GM19324 (cell line): ENCODE measurements around the gene RANBP1.
"Not testable (repeated sequence)": the region's sequence is repeated elsewhere in the genome, so short reads cannot be mapped to it uniquely, and the experiment has no call there.

ENCODE experiments used
- ATAC-seq: cut with Tn5 transposase; IDR thresholded peaks from one replicate; pipeline ENCODE4 v1.9.1; 2021; ENCODE audit warnings: mild to moderate bottlenecking, moderate library complexity; ENCODE audit not compliant: unreplicated experiment, low FRiP score

RANBP1 gene

DNA sequence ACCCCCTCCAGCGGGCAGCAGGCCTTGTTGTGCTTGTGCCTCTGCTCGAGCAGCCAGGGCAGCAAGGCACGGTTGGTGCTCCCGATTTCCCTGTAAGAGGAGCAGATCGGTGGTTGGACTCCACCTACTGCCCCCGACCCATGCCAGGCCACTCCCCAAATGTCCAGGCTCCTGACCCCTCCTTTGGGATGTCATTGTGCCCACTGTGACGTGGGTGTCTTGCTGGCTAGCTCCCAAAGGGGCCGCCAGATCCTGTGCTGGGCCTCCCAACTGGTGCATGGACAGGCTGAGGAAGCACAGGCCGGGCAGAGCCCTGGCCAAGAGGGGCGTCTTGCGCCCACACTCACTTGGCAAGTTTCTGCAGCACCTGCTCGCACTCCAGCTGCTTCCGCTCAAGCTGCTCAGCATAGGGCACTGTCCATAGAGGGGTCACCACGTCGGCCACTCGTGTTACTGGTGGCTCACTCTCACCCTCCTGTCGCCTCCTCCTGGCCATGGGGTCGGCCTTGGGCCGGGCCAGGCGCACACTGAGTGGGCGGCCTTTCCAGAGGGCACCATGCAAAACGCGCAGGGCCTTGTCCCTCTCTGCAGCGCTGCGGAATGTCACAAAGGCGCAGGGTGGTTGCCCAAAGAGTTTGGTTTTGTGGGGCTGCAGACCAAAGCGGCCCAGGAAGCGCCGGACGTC lies at the start of gene RANBP1:
Gene RANBP1, plus strand, starts transcription at position 414 of the 685 bp plus-strand sequence. Its CDS starts 81 bp downstream, at position 495.
- no peak for ATAC-seq

DNA sequence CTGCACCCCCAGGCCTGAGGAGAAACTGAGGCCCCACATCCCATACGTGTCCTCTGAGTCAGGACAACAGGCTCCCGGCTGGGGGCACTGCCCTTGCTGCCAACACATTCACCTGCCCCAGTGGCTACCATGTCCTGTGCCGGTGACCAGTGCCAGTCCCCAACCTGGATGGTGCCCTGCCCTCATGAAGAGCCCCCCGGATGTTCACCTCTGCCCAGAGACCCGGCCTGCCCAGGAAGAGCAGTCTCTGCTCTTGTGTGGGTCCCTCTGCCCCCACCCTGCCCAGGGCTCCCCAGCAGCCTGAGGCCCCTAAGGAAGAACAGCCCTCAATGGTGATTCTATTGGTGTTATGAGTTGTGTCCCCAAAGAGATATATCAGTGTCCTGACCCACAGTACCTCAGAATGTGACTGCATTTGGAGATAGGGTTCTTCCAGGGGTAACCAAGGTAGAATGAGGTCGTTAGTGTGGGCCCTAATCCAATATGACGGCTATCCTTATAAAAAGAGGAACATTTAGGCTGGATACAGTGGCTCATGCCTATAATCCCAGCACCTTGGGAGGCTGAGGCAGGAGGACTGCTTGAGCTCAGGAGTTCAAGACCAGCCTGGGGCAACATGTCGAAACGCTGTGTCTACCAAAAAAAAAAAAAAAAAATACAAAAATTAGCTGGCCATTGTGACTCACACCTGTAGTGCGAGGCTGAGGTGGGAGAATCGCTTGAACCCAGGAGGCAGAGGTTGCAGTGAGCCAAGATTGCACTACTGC lies 49.1 kb upstream of the RANBP1 start:
- ATAC-seq = no peak

DNA sequence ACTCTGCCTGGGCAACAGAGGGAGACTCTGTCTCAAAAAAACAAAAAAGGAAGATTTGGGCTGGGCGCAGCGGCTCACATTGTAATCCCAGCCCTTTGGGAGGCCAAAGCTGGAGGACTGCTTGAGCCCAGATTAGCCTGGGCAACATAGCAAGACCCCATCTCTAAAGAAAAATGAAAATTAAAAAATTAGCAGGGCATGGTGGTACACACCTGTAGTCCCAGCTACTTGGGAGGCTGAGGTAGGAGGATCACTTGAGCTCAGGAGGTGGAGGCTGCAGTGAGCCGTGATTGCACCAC lies 48.6 kb upstream of the RANBP1 start:
- not testable (repeated sequence) for ATAC-seq

DNA sequence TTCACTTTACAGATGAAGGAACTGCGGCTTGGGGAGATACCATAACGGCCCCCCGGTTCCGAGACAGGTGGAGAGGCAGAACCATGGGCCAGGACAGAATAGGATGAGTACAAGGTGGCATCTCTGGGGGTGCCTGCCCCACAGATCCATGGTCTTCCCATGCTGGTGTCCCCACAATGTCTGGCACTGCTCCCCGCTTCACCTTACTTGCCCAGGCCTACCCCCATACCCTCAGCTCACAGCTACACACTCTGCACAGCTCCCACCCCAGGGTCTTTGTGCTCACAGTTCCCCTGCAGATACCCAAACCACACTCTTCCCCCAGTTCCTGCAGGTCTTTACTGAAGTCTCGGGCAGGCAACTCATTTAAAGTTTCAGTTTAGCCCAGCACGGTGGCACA lies 47.3 kb upstream of the RANBP1 start:
- no peak for ATAC-seq

DNA sequence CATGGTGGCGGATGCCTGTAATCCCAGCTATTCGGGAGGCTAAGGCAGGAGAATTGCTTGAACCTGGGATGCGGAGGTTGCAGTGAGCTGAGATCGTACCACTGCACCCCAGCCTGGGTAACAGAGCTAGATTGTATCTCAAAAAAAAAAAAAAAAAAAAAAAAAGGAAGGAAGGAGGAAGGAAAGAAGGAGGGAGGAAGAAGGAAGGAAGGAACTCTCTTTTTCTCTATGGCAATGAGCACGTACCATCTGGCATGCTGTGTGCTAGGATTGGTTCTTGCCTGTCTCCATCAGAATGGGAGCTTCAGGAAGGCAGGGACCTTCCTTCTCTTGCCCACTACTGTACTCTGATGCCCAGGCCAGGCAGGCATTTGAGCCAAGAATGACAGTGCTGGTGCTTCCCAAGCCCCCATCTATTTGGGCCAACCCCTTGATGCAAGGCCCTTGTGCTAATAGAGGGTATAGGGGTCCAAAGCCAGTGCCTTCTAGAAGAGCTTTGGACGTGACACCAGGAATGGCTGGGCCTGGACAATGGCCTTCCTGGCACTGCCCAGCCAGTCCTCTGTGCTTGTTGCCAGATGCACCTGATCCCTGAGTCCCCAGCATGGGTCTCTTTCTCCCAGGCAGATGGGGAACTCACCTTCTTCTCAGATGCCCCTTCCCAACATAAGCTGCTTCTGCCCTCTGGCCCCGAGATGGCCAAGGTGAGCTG lies 46.4 kb upstream of the RANBP1 start:
- no peak for ATAC-seq

DNA sequence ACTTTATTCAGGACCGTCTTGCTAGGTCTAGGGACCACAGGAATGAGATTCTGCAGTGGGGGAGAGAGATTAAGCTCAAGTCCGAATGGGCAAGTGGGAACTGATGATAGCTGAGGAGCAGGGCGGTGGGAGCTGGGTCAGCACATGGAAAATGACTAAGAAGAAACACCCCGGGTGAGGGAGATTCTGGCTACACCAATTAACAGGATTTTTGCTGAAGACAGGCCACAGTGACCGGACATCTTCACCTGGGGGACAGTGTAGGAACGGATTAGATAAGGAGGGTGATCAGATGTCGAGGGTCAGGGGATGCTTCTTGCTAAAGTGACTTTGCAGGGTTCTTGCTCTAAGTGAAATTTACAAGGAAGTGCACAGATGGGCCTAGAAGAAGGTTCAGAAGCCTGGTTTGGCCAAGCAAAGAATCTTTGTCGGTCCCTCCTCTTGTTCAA lies 44.4 kb upstream of the RANBP1 start:
- no peak for ATAC-seq

DNA sequence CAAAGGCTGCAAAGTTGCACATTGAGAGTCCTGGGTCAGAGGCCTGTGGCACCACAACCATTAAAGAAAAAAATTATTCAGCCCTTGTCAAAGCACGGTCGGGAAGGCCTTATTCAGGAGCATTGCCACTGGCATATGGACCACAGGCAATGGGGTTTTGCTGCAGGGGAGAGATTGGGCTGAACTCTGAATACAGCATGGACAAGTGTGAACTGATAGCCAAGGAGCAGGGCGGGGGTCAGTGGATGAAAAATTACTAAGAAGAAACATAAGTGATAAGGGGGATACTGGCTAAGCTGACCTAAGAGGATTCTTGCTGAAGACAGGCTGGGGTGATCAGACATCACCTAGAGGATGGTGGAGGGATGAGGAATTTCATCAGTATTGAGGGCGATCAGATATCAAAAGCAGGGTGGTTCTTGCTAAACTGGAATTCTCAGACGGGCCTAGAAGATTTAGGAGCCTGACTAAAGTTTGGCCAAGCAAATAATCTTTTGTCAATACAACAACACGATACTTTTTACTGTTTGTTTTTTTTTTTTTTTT lies 39.2 kb upstream of the RANBP1 start:
- ATAC-seq = no peak

DNA sequence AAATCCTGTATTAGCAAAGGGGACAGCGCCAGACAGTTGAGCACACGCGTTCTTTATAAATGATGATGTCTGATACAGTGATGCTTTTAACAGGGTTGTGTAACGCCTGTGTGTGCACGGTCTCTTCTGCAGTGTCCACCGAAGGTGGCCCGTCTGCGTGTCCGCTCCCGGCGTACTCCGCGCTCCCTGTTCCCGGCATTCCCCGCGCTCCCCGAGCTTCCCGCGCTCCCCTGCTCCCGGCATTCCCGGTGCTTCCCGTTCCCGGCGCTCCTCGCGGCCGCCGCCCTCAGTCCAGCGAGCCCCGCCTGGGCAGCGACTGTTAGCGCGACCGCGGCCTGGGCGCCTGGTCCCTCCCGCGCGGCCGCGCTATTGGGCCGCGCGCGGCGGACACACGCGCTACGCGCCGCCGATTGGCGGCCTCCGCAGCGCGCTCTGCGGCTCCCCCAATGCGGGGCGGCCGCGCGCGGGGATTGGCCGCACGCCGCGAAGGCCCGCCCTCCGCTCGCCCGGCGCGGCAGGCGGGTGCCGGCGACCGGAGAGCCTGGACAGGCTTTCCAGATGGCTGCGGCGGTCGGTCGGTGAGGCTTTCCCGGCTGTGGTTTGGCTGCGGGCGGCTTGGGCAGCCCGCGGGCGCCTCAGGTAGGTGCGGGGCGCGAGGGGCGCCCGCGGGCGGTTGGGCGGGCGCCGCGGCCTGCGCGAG lies 36.0 kb upstream of the RANBP1 start, which contains the start of gene DGCR8:
Gene DGCR8, plus strand, starts transcription at position 497 of the 700 bp plus-strand sequence. CDS start 5,723 bp downstream, outside the sequence.
- peak; percentile 89 for ATAC-seq

DNA sequence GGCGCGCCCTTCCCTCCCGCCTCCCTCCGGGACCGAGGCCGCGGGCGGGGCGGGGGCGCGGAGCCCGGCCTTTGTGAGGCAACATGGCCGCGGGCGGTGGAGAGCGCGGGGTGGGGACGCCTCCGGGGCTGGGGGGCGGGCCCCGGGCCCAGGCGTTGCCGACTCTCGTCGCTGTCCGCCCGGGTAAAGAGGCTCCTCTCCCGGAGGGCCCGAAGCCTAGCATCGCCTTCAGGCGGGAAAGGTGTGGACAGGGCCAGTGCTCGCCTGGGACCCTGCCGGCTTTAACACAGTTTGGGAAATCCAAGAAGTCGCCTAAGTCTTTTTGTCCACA lies 35.5 kb upstream of the RANBP1 start:
- peak; percentile 66 for ATAC-seq

DNA sequence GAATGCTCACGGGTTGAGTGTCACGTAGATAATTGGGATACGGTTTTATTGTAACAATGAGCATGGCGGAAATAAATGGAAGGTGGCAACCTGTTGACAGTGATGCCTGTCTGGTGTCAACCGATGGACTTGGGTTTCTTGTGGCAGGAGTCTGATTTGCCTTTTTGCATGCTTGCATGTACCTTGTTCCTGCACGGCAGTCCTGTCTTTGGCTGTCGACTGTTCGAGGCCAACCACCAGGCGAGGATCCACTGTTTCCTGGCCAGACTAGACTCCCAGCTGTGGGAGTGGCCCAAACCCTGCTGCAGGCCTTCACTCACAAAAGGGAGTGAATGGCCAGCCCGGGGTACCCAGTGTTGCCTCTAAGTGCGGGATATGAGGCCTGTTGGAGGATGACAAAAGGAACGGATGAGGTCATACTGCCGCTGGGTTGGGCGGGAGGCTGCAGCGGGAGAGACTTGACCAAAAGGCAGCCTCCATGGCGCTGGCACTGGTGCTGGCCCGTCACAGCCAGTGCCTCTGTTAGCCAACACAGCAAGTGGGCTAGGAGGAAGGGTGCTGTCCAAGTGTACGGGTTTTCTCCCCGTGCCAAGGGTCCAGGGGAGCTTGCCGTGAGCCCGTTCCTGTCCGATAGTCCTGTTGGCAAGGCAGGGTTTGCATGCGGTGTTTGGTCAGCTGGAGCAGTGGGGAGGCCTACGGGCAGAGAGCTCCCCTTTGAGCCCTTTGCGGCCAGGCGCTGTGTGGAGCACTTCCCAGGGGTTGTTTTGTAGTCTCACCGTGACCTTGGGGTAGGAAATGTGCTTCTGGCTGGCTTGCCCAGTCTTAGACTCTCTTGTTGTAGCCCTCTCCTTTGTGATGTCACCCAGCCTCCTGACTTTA lies 34.9 kb upstream of the RANBP1 start:
- no peak for ATAC-seq

DNA sequence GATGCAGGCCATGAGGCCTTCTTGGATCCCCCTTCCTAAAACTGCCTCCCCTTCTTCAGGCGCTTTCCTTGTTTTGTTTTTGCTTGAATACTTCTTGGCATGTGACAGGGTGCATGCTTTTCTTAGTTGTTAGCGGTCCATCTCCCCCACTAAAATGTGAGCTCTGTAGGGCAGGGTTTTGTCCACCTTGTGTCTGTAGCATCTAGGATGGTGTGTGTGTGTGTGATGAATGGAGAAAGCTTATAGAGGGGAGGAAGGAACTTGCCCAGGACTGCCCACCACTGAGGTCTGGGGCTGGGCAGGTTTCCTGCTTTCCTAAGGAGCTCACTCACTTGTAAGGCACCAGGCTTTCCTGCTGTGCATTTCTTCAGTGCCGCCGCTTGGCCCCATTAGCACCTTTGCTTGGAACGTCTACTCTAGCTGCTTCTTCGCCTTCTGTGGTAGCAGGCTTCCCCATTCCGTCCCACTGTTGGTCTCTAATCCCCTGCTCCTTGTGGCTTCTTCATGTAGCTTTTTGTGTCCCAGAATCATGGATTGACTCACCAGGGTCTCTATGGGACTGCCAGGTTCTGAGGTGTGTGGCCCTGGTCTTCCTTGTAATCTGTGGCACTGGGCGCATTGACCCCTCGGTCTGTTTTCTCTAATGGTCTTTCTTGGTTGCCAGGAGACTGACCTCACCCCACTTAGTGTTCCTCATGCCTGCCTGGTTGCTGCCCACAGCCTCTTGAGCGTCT lies 32.6 kb upstream of the RANBP1 start:
- ATAC-seq = no peak

DNA sequence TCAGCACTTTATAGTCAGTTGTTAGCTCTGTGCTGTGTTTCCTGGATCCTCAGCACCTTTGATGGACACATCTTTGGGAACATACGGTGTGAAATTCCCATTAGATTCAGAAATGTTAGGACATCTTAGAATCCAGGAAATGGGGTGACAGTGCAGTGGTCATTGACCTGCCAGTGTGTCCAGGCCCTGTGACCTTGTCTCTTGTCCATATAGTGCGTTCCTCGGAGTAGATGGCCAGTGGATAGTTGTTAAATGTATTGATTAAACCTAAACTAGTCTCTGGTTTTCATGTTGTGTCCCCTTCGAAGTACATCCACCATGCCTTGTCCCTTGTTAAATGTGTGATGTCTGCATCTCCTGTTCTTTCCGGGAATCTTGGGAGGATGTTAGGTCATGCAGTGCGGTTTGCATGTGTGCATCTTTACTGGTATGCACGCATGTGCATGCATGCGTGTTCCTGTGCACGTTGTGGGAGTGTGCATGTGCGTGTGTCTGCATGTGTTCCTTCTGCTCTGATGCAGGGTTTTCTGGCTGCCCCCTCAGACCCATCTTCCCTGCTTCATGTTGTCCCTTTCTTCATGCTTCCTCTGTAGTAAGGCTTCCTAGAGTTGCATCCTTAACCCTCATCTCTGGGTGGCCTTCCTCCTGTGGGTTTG lies 31.9 kb upstream of the RANBP1 start:
- ATAC-seq = no peak

DNA sequence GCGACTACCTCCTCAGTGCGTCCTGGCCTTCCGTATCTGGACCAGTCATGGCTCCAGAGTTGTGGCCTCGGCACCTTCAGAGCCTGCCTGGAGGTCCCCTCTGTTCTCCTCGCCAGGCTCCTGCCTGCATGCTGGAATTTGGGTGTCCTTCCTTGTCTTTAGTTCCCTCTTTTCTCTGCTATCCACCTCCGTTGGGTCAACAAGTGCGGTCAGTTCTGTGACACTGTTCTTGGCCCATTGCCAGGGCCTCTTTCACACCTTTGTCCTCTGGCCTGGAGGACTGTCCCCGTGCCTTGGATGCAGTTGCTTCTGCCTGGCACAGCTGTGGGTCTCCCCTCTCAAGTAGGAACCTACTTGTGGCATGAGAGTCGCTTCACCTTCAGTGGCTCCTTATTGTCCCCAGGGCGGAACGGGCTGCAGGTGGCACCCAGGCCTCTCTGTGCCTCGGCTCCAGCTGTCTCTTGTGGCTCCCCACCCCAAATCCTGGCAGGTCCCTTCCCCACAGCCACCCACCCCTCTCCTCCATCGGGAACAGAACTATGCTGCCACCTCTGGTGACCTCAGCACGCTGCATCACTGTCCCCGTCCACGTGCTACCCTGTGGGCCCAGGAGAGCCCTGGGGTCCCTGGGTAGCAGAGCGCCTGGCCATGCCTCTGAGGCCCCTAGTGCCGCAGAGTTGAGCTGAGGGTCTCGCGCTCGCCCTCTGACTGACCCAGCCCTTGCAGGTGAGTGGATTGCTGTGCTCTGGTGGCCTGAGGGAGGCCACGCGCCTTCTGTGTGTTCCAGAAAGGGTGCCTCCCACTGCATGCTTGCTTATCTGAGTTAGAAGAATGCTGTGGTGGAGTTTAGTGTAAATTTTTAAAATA lies 31.1 kb upstream of the RANBP1 start:
- no peak for ATAC-seq

DNA sequence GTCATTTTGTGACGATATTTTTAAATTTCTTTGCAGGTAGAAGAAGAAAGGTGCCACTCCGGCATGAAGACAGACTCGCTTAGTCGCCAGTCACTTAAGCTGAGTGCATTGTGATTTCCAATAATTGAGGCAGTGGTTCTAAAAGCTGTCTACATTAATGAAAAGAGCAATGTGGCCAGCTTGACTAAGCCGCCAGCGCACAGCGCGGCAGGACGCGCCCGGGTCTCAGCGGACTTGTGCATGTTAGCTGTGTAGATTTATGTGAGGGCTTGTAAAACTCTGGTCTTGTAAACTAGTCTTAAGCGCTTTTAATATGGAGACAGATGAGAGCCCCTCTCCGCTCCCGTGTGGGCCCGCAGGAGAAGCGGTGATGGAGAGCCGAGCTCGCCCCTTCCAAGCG lies 30.3 kb upstream of the RANBP1 start:
- no peak for ATAC-seq

DNA sequence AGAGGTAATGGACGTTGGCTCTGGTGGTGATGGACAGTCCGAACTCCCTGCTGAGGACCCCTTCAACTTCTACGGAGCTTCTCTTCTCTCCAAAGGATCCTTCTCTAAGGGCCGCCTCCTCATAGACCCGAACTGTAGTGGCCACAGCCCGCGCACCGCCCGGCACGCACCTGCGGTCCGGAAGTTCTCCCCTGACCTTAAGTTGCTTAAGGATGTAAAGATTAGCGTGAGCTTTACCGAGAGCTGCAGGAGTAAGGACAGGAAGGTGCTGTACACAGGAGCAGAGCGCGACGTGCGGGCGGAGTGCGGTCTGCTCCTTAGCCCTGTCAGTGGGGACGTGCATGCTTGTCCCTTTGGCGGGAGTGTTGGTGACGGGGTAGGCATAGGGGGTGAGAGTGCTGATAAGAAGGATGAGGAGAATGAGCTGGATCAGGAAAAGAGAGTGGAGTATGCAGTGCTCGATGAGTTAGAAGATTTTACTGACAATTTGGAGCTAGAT lies 29.8 kb upstream of the RANBP1 start:
- ATAC-seq = no peak

DNA sequence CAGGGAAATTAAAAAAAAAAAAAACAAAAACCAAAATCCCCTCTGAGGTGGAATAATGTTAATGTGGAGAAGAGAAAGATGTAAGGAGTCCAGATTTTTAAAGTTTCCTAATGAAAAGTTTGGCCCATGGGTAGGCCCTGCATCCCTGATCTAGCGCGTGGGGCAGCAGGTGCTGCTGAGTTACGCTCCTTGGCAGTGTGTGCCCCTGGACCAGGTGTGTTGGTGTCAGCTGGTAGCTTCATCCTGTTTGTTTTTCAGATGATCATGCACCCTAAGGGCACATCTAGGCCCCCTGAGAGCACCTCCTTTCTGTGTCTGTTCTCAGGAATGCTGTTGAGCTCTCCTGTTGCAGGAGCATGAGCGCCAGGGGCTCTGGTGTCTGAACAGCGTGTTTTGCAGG lies 29.1 kb upstream of the RANBP1 start:
- no peak for ATAC-seq
